Retinal pigment epithelial cell (primary cell): ENCODE data around the gene ARHGEF38.
A peak's percentile ranks its signal among the peaks of the same experiment; 100 is the strongest.

ENCODE experiments used
- DNase-seq: peaks from one replicate; pipeline ENCODE4 v3.0.0-alpha.2; 2010; ENCODE audit warnings: low read depth
- H3K4me3 ChIP-seq: 2 replicates; pipeline ENCODE4 v1.5.1; 2011; ENCODE audit warnings: mild to moderate bottlenecking, low read length, control low read depth, moderate library complexity
- TF ChIP-seq, protein P1 (sequence below): conservative IDR thresholded peaks from 2 replicates; pipeline ENCODE4 v1.5.1; 2011; ENCODE audit warnings: low read depth, low read length, control low read depth, inconsistent platforms

Gene ARHGEF38

DNA sequence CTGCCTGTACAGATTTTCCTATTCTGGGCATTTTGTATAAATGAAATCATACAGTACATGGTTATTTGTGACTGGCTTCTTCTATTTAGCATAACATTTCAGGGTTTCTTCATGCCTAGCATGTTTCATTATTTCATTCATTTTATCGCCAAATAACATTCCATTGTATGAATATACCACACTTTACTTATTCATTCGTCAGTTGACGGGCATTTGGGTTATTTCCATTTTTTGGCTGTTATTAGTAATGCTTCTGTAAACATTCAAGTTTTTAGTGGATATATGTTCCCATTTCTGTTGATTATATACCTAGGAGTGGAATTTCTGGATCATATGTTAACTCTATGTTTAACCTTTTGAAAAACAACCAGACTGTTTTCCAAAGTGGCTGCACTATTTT is 108.6 kb downstream of the ARHGEF38 start:
- DNase-seq, result no peak
- TF ChIP-seq, protein P1, sequence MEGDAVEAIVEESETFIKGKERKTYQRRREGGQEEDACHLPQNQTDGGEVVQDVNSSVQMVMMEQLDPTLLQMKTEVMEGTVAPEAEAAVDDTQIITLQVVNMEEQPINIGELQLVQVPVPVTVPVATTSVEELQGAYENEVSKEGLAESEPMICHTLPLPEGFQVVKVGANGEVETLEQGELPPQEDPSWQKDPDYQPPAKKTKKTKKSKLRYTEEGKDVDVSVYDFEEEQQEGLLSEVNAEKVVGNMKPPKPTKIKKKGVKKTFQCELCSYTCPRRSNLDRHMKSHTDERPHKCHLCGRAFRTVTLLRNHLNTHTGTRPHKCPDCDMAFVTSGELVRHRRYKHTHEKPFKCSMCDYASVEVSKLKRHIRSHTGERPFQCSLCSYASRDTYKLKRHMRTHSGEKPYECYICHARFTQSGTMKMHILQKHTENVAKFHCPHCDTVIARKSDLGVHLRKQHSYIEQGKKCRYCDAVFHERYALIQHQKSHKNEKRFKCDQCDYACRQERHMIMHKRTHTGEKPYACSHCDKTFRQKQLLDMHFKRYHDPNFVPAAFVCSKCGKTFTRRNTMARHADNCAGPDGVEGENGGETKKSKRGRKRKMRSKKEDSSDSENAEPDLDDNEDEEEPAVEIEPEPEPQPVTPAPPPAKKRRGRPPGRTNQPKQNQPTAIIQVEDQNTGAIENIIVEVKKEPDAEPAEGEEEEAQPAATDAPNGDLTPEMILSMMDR, result no peak
- no peak overlapping the region for H3K4me3 ChIP-seq

DNA sequence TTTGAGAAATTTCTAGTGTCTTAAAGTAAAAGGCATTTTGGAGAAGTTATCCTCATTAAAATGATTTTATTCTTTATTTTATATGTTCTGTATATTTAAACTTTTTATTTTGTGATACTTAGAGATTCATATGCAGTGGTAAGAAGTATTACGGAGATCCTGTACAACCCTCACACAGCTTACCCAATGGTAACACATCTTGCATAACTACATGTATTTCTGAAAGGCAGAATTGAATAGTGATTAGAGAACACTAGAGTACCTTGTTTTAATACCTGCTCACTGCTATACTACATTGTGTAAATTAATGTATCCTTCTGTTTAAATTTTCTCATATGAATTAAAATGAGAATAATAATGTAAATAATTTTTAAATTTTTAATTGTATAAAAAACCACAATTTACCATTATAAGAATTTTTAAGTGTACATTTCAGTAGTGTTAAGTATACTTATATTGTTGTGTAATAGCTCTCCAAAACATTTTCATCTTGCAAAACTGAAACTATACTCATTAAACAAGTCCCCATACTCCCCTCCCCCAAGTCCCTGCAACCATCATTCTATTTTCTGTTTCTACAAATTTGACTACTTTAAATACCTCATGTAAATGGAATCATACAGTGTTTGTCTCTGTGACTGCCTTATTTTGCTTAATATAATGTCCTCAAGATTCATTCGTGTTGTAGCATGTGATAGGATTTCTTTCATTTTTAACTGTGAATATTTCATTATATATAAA is 110.7 kb downstream of the ARHGEF38 start:
- no peak overlapping the region for H3K4me3 ChIP-seq
- TF ChIP-seq, protein P1, result no peak
- DNase-seq, result no peak

DNA sequence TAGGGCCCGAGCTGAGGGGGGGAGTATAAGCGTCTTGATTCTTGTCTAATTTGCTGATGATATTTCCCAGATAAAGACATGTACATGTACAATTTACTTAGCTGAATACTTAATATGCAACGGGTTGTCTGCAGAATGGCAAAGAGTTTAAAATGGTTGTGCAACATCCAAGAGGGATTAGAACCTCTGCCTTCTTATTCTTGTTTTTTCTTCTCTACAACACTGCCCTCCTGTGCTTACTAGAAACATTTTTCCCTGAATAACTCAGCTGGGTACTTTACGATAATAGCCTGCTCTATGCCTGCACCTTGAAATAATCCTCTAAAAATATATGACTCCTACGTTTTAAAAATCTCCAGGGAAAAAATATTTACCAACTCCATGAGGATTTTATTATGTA is 114.3 kb downstream of the ARHGEF38 start:
- DNase-seq, result peak; percentile 30
- no peak overlapping the region for H3K4me3 ChIP-seq
- TF ChIP-seq, protein P1, result peak; percentile 42

DNA sequence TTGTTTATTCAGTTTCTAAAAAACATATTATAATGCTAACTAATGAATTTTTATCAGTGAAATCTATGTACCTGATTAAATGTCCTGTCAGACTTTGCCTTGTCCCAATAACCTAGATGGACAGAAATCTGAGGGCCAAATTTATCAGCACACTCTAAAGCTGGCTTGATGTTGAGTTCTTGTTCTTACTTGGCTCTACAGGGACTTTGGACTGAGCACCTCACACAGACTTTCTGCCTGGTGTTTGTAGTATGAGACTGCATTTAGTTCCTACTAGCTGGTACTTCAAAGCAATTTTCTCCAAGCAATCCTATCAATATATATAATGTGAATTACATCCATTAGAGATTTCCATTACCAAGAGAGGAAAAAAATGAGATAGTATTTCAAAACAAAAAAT is 118.3 kb downstream of the ARHGEF38 start:
- no peak overlapping the region for H3K4me3 ChIP-seq
- no peak for DNase-seq
- TF ChIP-seq, protein P1, result no peak

DNA sequence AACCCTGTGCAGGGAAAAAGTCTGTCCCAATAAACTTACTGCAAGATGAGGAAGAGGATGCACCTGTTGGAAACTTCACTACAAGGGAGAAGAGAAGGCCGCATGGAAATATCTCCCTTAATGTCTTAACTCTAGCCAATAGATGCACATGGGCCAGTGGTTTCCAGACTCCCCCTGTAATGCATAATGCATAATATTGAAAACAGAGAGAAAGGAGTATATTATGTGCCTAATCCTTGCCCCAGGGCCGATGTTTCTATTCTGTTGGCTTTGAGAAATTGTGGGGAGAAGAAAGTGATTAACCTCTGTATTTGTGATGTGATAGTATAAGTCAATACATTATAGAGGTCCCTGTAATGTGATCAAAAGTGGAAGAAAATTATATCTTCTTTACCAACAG is 118.9 kb downstream of the ARHGEF38 start:
- TF ChIP-seq, protein P1, result no peak
- no peak for DNase-seq
- H3K4me3 ChIP-seq, result no peak overlapping the region

DNA sequence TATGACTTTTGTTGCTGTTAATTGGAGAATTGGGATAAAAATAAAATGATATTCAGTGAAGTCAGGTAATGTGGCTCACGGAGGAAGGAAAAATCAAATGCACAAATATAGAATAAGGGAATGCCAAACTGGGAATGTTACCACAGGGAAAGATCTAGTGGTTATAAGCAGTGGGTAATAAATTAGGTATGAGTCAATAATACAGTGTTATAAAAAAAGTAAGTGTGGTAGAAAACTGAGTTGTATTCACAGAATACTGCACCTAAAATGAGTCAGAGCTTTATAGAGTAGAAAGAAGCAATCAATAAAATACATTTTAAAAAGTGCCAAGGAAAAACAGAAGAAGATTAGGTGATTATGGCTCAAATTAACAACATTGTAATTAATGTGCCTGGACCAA is 121.6 kb downstream of the ARHGEF38 start:
- H3K4me3 ChIP-seq, result no peak overlapping the region
- TF ChIP-seq, protein P1, result no peak
- no peak for DNase-seq

DNA sequence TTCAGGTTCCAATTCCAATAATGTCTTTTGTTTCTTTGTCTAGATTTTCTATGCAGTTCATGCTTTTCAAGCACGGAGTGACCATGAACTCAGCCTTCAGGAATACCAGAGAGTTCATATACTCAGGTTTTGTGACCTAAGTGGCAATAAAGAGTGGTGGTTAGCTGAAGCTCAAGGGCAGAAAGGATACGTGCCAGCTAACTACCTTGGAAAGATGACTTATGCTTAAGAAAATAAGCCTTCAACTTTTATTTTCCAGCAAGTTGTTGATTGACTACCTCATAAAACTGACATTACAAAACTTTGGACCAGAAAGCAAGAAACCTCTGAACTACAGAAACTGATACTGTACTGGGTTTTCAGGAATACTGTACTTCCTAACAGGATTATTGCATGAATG is 125.3 kb downstream of the ARHGEF38 start:
- DNase-seq, result no peak
- TF ChIP-seq, protein P1, result no peak

More for the DNA sequence above, 125.3 kb downstream of the ARHGEF38 start:
- no peak overlapping the region for H3K4me3 ChIP-seq
